Right ventricle myocardium superior (tissue), 1 donor: ENCODE data around the gene SNX3. TPM values are rescaled to one million over a fixed set of nuclear protein-coding genes. Genes with fewer than 3 reads are reported as not detected.

Experiments used
- ATAC-seq: fragments of 200-7000 bp; cut with Tn5 transposase; one replicate; pipeline ENCODE4 v1.9.1; 2020; ENCODE audit warnings: mild to moderate bottlenecking; ENCODE audit not compliant: poor library complexity
- DNase-seq: peaks from one replicate; pipeline ENCODE4 v3.0.0-alpha.2; 2020
- intact Hi-C: fragments of 100-400 bp; cut with DNase I; formaldehyde crosslinking; loops from one replicate; pipeline ENCODE4 v1.11.2; 2022
- total RNA-seq: library from RNA; stranded (reverse); fragmentation: NEBNext Ultra II Directional; extraction: Animal tissue kit (Norgen Biotek cat#: 25700); gene quantifications from one replicate; pipeline ENCODE4 v1.2.1, GENCODE V29; 2021
- donor health status: DM: no; HTN: yes; CAD: no; lungs with severe emphysema.

The SNX3 gene
- total RNA-seq, 1 donor from 2014 or later, result 269 TPM

DNA sequence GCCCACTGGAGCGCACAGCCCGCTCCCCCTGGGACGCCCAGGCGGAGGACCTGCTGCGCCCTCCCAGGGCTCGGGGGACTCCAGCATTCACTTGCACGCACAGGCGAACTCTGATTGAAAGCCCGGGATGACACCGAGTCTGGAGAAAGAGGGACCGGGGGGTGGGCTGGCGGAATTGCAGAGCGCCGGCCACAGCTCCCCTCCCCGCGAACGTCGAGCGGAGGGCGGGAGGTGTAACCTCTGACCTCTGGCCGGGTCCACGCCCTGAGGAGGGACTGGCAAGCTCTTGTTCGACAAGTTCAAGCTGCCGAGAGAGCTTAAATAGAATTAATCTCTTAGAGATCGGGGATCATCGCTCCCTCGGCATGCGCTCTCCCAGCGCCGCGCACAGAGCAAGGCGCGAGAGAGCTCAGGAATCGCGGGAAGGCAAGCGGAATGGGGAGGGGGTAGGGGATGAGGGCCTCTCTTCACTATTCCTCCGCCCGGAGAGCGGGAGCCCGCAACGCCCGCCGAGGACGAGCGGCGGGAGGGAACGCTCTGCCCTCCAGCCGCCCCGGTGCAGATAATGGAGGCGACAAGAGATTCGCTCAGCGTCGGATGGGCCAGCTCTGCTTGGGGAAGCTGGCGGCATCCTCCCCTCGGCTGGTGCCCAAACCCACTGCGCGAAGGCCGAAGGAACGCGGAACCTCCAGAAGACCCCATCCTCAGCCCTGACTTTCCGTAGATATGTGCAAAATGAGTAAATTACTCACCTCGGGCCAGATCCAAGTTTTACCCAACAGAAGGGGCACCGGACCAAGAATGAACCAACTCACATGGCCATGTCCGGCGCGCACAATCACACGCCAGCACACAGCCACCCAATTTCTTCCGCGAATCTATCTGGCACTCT, 95.8 kb downstream of the SNX3 start:
- no peak for ATAC-seq
- intact Hi-C loops, result no loop called here

DNA sequence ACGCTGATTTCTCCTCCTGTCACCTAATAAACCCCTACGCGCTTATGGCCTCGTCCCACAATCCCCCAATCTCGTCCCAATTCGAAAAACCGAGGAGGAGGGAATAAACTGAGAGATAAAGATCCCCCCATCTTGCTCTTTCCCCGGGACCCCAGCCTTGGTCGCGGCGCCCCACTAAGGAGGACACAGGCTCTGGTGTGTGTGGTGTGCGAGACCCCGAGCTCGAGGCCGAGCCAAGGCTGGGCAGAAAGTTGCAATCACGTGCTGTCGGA, 96.4 kb downstream of the SNX3 start:
- intact Hi-C loops, result no loop called here
- ATAC-seq (no peak), DNase-seq (no peak)

More for the DNA sequence above, 95.8 kb downstream of the SNX3 start:
- no peak for DNase-seq

DNA sequence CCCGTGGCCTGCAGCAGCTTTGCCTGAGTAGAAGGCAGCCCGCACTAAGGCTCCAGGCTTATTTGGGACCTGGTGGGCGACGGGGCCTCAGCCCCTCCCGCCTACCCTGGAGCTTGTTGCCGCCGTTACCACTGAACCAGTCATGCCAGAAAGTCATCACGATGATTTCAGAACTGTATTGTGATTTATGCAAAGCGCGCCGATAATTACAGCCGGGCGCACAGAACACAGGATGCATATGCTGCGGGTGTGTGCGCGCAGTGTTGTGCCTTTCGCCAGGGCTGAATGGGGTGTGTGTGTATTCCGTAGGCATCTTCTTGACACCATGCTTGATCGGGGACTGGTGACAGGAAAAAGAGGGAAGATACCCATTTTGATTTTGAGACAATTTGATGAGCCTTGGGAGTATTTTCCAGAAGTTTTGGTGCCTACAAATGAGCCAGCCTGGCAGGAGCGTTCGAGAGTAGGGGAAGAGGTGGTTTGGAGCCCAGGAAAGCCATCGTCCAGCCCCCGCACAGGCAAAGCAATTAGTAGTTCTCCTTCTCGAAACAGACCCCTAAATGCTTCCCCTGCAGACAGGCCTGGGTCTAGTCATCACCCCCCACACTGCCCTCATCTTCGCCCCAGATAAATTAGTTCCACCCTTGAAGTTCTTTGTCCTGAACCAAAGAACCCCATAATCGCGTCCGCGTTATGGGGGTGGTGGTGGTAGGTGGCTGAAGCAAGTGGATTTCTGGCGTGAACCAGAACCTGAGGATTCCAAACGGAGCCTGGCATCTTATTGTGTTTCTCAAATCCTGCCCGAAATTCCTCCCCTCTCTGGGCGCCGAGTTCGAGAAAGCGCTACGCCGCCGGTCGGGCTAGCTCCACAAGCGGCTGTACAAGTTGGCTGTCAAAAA, 96.9 kb downstream of the SNX3 start:
- no peak for DNase-seq
- ATAC-seq, result no peak
- intact Hi-C loops, result no loop called here

DNA sequence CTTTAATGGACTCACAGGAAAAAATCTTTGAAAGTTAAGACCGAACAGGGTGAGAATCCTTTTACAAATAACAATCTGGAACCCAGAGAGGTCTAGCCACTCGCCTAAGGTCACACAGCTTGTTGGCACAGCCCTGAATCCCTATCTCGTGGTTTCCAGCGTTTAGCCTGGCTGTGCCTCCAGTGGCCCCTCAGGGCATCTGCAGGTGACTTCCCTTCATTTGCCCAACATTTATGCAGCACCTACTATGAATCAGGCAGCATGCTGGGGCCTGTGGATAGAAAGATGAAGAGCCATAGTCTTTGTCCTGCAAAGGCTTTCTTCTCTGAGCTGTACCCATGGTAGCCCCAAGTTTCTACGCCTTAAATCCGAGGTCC, 97.6 kb downstream of the SNX3 start:
- intact Hi-C loops, result no loop called here
- no peak for ATAC-seq
- no peak for DNase-seq

DNA sequence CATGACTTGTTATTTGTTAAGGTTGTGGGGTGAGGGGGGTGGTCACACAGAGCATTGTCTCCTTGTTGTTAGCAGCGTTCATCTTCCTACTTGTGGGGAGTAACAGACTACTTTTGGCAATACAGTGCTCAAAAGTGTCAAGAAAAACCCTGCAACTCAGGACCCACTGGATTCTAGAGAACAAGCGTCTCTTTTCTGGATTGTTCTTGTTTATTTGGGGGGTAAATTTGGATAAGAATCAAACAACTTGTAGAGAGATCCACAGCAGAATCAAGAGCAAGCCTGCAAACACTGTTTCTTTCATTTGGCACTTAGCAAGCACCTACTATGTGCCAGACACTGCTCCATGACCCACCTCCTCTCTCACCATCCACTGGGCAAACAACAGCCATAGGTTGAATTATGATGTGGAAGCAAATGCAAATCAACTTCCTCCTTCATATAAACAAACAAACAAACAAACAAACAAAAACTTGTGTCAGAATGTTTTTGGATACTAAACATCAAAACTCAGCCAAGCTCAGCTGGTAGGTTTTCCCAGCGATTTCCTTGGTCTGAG, 99.0 kb downstream of the SNX3 start:
- intact Hi-C loops, result no loop called here
- no peak for DNase-seq
- no peak for ATAC-seq

Other genes with a start within 250 kb of the SNX3 start
- 35.4 TPM for gene OSTM1, start 186.3 kb downstream of the SNX3 start, total RNA-seq
- gene NR2E1, start 95.0 kb downstream of the SNX3 start, total RNA-seq, result not detected
- 12.6 TPM for gene AFG1L, start 34.0 kb upstream of the SNX3 start, total RNA-seq